SU-DHL-6 (cell line): ENCODE results near the gene TFF2.

Experiments used
- H2AFZ ChIP-seq: fragments of 200-600 bp; sonication (generic); 2 replicates; pipeline ENCODE4 v1.6.1; 2014; ENCODE audit warnings: low read depth, mild to moderate bottlenecking, moderate library complexity, mixed read lengths, antibody characterized with exemption, low read length; ENCODE audit not compliant: severe bottlenecking
- H3F3A ChIP-seq: fragments of 200-600 bp; shearing (Covaris generic); 2 replicates; pipeline ENCODE4 v1.6.0; 2016; ENCODE audit warnings: antibody characterized with exemption, mild to moderate bottlenecking; ENCODE audit not compliant: insufficient read depth
- H3K27ac ChIP-seq: fragments of 200-600 bp; sonication (generic); 2 replicates; pipeline ENCODE4 v1.5.1; 2016; ENCODE audit warnings: low read depth, mild to moderate bottlenecking, low read length, moderate library complexity, mixed read lengths
- H3K27me3 ChIP-seq: fragments of 200-600 bp; sonication (generic), shearing (Covaris generic); 2 replicates; pipeline ENCODE4 v1.6.0; 2014; ENCODE audit warnings: mild to moderate bottlenecking, low read length
- H3K36me3 ChIP-seq: fragments of 200-600 bp; sonication (generic); 2 replicates; pipeline ENCODE4 v1.6.1; 2014; ENCODE audit warnings: mild to moderate bottlenecking, low read length, mixed read lengths
- H3K4me2 ChIP-seq: fragments of 300-600, 200-600 bp; shearing (Covaris generic), sonication (generic); 2 replicates; pipeline ENCODE4 v1.6.0; 2014; ENCODE audit warnings: low read length, low read depth, mild to moderate bottlenecking; ENCODE audit not compliant: poor library complexity, severe bottlenecking
- H3K4me3 ChIP-seq: fragments of 200-600 bp; sonication (generic); 2 replicates; pipeline ENCODE4 v1.5.1; 2014; ENCODE audit warnings: antibody characterized with exemption, low read length, mild to moderate bottlenecking, mixed read lengths; ENCODE audit not compliant: insufficient read depth, poor library complexity, severe bottlenecking
- H3K79me2 ChIP-seq: fragments of 200-600 bp; sonication (generic); 2 replicates; pipeline ENCODE4 v1.6.1; 2014; ENCODE audit warnings: mild to moderate bottlenecking, low read length, moderate library complexity; ENCODE audit not compliant: insufficient read depth
- H3K9ac ChIP-seq: fragments of 200-600 bp; sonication (generic); 2 replicates; pipeline ENCODE4 v1.7.0; 2014; ENCODE audit warnings: mild to moderate bottlenecking, low read length
- H3K9me2 ChIP-seq: fragments of 200-600 bp; sonication (generic); replicated peaks from 2 replicates; pipeline ENCODE4 v1.6.1; 2014; ENCODE audit warnings: low read length; ENCODE audit not compliant: insufficient read depth
- H3K9me3 ChIP-seq: fragments of 200-600 bp; sonication (generic); 2 replicates; pipeline ENCODE4 v1.6.1; 2014; ENCODE audit warnings: low read length, mixed read lengths; ENCODE audit not compliant: insufficient read depth
- H4K20me1 ChIP-seq: fragments of 200-600 bp; sonication (generic); 2 replicates; pipeline ENCODE4 v1.6.1; 2014; ENCODE audit warnings: low read depth, mild to moderate bottlenecking, antibody characterized with exemption, low read length, moderate library complexity, mixed read lengths
- EZH2phosphoT487 ChIP-seq: fragments of 200-600 bp; sonication (generic), shearing (Covaris generic); conservative IDR thresholded peaks from 2 replicates; pipeline ENCODE4 v1.6.1; 2018; ENCODE audit warnings: mild to moderate bottlenecking, antibody characterized with exemption, low read length, moderate library complexity, mixed read lengths
- TF ChIP-seq, protein P1 (sequence below): fragments of 200-600 bp; sonication (generic); IDR thresholded peaks from one replicate; pipeline ENCODE4 v1.5.1; 2017; ENCODE audit warnings: antibody characterized with exemption, mild to moderate bottlenecking, low read length, moderate library complexity; ENCODE audit not compliant: insufficient read depth, poor library complexity, severe bottlenecking

TFF2 gene

DNA sequence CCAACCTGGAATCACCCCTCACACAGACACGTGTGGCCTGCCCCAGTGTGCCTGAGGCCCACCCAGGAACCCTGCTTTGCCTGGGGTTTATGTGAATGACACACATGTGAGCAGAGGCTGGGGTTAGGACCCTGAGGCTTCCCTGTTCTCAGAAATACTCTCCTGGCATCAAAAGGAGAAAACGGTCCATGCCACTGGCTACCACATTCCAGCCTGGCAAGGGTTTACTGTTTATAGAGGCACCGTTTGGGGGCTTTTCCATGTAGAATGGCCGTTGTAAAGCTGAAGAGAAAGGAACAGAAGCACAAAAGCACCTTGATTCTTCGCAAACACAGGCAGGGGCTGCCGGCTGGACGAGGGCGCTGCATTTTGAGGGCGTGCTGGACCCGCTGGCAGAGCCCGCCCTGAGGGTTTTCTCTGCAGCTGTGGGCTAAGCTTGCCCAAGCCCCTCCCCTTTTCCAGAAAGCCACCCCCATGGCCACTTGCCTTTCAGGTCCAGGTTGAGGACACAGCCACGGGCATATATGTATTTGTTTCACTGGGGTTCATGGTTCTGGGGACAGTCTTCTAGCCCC, 48.6 kb downstream of the TFF2 start:
- H3K4me3 ChIP-seq, result no peak overlapping the region
- H3K9me3 ChIP-seq, result no peaks in the 10 kb centered on the region
- no peak overlapping the region for H3K4me2 ChIP-seq
- TF ChIP-seq EZH2phosphoT487, result no peak
- TF ChIP-seq, protein P1, sequence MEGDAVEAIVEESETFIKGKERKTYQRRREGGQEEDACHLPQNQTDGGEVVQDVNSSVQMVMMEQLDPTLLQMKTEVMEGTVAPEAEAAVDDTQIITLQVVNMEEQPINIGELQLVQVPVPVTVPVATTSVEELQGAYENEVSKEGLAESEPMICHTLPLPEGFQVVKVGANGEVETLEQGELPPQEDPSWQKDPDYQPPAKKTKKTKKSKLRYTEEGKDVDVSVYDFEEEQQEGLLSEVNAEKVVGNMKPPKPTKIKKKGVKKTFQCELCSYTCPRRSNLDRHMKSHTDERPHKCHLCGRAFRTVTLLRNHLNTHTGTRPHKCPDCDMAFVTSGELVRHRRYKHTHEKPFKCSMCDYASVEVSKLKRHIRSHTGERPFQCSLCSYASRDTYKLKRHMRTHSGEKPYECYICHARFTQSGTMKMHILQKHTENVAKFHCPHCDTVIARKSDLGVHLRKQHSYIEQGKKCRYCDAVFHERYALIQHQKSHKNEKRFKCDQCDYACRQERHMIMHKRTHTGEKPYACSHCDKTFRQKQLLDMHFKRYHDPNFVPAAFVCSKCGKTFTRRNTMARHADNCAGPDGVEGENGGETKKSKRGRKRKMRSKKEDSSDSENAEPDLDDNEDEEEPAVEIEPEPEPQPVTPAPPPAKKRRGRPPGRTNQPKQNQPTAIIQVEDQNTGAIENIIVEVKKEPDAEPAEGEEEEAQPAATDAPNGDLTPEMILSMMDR, result no peak
- no peaks in the 10 kb centered on the region for H3K9me2 ChIP-seq
- no peaks in the 10 kb centered on the region for H3K27me3 ChIP-seq
- H3K9ac ChIP-seq, result no peak overlapping the region
- no peak overlapping the region for H3K27ac ChIP-seq
- no peaks in the 10 kb centered on the region for H4K20me1 ChIP-seq
- H3K79me2 ChIP-seq, result no peaks in the 10 kb centered on the region
- no peaks in the 10 kb centered on the region for H3K36me3 ChIP-seq
- no peaks in the 10 kb centered on the region for H3F3A ChIP-seq
- no peak overlapping the region for H2AFZ ChIP-seq

DNA sequence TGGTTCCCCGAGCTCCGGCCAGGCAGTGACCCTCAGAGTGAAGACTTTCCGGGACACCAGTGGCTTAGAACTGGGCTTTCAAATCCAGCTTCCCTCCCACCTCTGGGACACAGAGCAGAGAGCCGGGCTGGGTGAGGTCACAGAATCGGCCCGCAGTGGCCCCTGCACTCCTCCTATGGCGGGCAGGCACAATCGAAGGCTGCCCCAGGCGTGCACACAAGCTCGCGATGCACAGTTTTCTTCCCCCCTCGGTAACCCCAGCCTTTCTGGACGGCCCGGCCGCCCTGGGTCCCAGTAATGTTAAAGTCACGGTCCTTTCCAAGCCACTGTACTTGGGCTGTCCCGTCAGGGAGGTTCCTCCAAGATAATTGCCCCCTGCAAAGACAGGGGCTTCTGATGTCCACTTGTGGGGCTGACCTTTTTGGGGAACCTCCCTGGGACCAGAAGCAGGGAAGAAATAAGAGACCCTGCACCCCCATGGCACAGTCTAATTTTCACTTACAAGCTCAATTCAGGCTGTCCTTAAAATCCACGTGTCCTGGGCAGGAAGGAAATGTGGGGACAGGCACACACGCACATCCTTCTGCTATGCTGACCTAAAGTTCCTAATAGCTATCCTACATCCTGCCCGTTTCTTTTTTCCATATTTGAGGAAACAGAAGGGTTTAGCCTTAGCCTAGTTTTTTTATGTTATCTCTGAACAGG, 49.3 kb downstream of the TFF2 start:
- no peak overlapping the region for H2AFZ ChIP-seq
- H3K4me2 ChIP-seq, result no peak overlapping the region
- TF ChIP-seq, protein P1, result no peak
- TF ChIP-seq EZH2phosphoT487, result no peak
- no peaks in the 10 kb centered on the region for H3F3A ChIP-seq
- no peaks in the 10 kb centered on the region for H3K27me3 ChIP-seq
- H3K9me2 ChIP-seq, result no peaks in the 10 kb centered on the region
- H3K9me3 ChIP-seq, result no peaks in the 10 kb centered on the region
- H3K36me3 ChIP-seq, result no peaks in the 10 kb centered on the region
- H3K4me3 ChIP-seq, result no peak overlapping the region
- no peak overlapping the region for H3K9ac ChIP-seq
- no peaks in the 10 kb centered on the region for H3K79me2 ChIP-seq
- no peaks in the 10 kb centered on the region for H4K20me1 ChIP-seq
- H3K27ac ChIP-seq, result no peak overlapping the region

DNA sequence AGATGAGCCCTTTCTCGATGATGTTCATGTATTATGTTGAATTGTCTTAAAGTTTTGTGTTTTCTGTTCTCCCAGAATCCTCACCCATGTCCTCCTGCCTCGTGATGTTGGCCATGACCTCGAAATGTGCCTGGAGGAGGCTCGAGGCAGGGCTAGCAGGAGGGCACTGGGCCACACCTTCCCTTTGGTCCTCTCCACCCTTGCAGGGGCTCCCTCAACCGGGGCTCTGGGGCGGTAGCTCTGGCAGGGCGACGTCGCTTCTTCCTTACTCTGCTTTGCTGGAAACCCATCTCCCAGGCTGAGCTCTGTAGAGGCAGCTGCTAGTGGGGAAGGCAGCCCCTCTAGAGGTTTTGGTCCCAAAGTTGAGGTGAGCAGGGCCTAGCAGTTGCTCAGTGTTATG, 49.8 kb downstream of the TFF2 start:
- H3K4me3 ChIP-seq, result no peak overlapping the region
- no peaks in the 10 kb centered on the region for H4K20me1 ChIP-seq
- H3F3A ChIP-seq, result no peaks in the 10 kb centered on the region
- H3K9me2 ChIP-seq, result no peaks in the 10 kb centered on the region
- no peak overlapping the region for H2AFZ ChIP-seq
- TF ChIP-seq, protein P1, result no peak
- no peak for TF ChIP-seq EZH2phosphoT487
- no peaks in the 10 kb centered on the region for H3K9me3 ChIP-seq
- H3K4me2 ChIP-seq, result no peak overlapping the region
- H3K79me2 ChIP-seq, result no peaks in the 10 kb centered on the region
- no peak overlapping the region for H3K27ac ChIP-seq
- H3K36me3 ChIP-seq, result no peaks in the 10 kb centered on the region
- no peak overlapping the region for H3K9ac ChIP-seq
- no peaks in the 10 kb centered on the region for H3K27me3 ChIP-seq
